Measurements from ENCODE around the gene NTNG1.
A peak's percentile ranks its signal among the peaks of the same experiment; 100 is the strongest.

The NTNG1 gene

DNA sequence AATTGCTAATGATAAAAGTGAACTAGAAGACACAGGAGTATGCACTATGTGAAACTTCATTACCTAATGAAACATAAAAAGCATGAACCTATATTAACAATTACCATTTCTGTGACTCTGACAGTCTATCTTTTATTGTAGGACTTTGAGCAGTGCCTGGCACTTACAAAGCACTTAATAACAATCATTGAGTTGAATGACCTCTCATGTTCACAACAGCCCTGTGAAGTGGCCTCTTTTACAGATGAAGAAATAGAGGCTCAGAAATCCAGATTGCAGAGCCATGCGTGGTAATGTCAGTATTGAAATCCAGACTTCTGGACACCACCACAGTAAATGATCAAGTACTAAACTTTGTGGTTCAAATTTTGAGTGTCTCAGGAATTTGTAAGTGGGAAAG lies 326.4 kb downstream of the NTNG1 start:
- DNase-seq = no peak
- intact Hi-C loops (cut with DNase I) = no loop called here

DNA sequence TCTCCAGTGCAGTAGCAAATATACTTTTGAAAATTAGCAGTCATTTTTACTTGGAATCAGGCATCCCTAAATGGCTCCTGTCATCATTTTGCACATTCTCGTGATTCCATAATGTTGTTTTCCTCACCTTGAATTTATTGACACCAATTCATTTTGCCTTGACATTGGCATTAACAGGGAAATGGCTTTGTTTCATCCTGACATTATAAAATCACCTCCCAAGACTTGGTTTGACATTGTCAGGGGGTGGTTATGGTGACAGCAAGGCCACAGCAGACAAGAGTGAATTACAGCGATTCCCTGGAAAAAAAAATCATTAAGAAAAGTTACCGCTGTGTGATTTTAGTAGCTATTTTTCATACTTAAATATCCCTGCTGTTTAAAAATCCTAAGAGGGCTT lies 327.0 kb downstream of the NTNG1 start:
- no peak for DNase-seq
- intact Hi-C loops (cut with DNase I) = no loop called here

DNA sequence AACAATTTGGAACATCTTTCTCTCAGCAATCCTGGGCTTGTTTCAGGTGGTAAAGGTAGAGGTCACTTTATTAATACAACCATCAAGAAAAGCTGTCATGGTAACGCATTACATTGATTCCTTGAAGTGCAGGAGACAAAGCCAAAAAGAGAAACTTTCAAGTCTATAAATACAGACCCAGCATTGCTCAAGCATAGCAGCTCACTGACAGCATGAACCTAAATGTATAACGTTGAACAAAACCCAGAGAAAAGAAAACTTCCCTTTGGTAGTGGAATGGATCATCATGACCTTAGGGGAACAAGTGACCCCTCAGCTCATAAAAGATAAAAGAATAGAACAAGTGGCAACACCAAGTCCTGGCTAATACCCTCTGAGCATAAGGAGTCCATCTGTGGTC lies 332.2 kb downstream of the NTNG1 start:
- no peak for DNase-seq
- intact Hi-C loops (cut with DNase I) = no loop called here

DNA sequence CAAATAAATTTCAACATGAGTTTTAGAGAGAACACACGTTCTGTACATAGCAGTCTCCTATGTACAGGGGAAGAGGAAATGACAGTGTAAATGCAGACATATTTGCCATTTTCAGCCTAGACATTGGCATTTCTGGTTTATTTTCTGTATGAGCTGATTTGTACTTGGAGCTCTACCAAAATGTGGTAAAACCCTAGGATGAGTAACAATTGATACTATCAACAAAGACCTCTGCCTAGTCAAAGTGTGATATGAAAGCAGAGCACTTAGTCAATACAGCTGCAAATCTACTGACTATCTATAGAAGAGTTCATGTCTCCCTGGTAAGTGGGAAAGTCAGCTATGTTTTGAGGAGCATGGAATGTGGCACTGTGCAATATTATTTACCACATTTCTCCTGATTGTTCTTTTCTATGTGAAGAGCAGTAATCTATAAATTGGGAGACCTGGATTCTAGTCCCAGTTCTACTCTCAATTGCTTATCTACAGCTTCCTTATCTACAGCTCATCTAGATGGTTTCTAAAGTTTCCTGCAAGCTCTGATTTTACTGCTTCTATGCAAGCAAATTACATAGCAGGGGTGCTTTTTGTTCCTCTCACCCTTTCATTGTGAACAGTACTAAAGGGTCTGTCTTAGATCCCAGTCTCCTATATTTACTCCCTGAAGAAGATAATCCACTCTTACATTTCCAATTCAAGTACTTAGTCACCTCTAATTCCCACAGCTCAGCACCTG lies 334.2 kb downstream of the NTNG1 start:
- no peak for DNase-seq
- intact Hi-C loops (cut with DNase I) = no loop called here

DNA sequence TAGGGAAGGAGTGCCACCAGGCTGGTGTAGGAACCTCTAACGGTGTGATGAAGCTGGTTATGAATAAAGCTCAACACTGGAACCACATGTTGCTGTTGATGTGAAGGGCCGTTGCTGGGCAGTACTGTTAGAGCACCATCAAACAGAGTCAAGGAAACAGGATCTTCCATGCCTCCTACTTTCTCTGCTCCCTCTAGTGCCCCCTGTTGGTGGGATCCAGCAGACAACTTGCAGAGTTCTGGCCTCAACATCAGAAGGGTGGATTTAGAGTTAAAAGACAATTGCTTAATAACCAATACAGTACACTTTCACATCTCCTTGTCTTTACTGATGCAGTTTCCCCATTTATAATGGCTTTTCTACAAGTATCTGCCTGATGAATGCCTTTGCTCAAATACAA lies 336.4 kb downstream of the NTNG1 start:
- DNase-seq = no peak
- intact Hi-C loops (cut with DNase I) = no loop called here

DNA sequence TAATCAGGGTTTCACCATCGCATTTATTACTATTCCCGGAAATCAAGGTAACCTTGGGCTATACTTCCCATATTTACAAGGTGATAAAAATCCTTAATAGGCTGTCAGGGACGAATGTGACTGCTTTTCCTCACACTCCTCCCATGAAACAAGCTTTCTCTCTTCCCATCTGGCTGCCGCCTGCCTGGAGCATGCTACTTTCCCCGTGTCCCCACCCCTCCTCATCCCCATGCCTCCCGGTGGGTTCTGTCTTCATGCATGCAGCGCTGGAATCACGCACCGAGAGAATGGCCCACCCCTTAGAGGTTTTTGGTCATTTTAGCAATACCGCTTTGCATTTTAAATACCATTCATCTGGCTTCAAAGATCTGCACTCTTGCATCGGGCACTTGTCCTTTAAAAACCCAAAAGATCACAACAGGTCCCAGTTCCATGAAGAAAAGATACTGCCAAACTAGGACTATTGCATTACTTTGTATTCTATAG lies 339.1 kb downstream of the NTNG1 start:
- DNase-seq = peak in 3 of 42 donors; percentile 5 to 30 (median 6)
- intact Hi-C loops (cut with DNase I) = no loop called here

DNA sequence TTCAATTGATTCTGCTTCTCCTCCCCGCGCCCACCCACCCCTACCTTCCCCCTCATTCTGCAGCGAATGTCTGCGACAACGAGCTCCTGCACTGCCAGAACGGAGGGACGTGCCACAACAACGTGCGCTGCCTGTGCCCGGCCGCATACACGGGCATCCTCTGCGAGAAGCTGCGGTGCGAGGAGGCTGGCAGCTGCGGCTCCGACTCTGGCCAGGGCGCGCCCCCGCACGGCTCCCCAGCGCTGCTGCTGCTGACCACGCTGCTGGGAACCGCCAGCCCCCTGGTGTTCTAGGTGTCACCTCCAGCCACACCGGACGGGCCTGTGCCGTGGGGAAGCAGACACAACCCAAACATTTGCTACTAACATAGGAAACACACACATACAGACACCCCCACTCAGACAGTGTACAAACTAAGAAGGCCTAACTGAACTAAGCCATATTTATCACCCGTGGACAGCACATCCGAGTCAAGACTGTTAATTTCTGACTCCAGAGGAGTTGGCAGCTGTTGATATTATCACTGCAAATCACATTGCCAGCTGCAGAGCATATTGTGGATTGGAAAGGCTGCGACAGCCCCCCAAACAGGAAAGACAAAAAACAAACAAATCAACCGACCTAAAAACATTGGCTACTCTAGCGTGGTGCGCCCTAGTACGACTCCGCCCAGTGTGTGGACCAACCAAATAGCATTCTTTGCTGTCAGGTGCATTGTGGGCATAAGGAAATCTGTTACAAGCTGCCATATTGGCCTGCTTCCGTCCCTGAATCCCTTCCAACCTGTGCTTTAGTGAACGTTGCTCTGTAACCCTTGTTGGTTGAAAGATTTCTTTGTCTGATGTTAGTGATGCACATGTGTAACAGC lies 339.9 kb downstream of the NTNG1 start:
- peak; percentile 11 to 75 (median 55) for DNase-seq
- intact Hi-C loops (cut with DNase I) = no loop called here

DNA sequence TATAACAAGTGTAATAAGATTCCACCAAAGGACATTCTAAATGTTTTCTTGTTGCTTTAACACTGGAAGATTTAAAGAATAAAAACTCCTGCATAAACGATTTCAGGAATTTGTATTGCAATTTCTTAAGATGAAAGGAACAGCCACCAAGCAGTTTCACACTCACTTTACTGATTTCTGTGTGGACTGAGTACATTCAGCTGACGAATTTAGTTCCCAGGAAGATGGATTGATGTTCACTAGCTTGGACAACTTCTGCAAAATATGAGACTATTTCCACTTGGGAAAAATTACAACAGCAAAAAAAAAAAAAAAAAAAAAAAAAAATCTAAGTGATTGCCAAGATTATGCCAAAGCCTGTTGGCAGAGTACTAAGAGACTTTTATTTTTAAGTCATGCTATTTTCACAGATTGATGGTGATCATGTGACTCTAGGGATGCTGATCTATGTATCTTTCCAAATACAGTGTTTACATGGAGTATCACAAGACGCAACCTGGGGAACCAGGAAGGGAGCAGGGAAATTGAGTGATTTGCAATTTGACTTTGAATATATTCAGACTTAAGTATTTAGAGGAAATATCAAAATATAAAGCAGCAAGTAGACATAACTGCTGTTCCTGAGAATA lies 341.0 kb downstream of the NTNG1 start:
- no peak for DNase-seq
- intact Hi-C loops (cut with DNase I) = no loop called here

DNA sequence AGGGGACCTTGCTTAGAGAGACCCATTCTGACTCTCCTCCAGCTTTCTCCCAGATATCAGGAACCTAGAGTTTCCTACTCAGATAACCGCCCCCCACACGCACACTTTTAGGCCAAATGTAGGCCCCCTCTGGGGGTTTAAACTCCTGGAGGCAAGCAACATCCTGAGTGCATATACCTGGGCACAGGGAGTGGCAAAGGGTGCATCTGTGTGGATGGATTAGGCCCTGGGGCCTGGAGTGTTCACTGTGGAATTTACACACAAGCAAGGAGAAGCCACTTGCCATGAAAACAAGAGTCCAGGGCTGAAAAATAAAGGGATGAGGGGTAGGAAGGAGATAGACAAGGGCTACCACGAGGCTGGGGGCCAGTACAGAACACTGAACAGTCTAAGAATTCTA lies 343.1 kb downstream of the NTNG1 start:
- intact Hi-C loops (cut with DNase I) = no loop called here

DNA sequence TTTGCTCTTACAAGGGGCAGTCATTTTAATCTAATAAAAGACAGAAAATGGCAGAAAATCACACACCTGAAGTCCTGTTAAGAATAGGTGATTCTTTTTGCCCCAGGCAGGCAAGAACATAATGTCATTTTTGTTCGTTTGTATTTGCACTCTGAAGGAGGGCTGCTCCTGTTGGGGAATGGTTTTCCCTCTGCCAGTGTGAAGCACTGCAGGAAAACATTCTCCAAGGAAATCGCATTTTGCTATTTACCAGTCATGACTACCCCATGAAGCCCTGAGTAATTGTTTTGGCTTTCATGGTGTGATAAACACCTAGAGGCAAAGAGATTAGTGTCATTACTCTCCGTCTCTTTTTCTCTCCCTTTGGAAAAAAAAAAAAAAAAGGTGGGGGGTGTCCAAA lies 345.5 kb downstream of the NTNG1 start:
- DNase-seq = no peak
- intact Hi-C loops (cut with DNase I) = no loop called here

More for the DNA sequence above, 343.1 kb downstream of the NTNG1 start:
- no peak for DNase-seq

DNA sequence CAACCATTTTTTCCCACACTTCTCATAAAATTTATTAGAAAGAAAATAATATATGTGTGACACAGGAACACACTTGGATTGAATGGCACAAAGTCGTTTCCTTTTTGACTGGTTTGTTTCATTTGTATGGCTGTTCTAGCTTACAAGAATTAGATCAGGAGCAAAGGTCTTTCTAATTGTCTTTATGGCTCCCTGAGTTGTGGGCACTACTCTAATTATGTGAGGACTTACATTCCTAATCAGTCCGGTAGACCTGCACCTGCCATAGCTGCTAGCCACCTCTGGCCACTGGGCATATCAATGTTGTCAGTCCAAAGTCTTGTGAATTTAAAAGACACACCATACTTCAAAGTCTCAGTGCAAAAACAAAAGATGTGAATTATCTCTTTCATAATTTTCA lies 346.7 kb downstream of the NTNG1 start:
- DNase-seq = no peak

DNA sequence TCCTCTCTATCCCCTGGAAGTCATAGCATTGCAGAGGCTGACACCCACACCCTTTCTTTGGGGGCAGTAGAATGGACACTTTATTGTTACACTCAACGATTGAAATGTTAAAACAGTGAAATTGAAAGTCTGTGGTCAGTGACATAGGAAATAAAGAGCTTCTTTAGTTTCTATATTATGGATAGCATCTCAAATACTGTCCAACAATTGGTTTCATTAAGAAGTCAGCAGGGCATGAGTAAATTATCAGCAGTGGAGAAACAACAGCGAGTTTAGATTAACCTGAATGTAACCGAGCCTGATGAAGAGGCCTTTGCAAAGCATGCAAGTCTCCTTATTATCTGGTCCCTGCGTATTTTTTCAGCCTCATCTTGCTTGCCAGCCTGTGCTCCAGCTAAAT lies 350.7 kb downstream of the NTNG1 start:
- intact Hi-C loops (cut with DNase I) = no loop called here
- DNase-seq = no peak

More for the DNA sequence above, 346.7 kb downstream of the NTNG1 start:
- intact Hi-C loops (cut with DNase I) = no loop called here

DNA sequence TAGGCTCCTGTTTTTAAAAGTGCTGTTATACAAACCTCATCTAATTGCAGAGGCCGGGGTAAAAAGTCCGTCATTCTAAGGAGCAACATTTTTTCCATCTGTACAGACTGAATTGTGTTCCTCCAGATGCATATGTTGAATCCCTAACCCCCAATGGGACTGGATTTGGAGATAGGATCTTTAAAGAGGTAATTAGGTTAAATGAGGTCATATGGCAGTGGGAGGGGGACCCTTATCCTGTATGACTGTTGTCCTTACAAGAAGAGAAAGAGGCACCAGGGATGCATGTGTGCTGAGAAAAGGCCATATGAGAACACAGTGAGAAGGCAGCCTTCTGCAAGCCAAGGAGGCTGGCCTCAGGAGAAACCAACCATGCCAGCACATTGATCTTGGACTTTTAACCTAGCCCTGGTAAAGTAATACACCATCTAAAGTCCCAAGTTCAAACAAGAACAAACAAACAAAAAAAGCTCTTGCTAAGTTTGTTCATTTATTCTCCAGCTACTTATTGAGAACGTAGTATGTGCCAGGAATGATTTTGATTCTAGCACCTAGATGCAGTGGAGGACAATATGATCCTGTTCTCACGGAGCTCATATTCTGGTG lies 352.4 kb downstream of the NTNG1 start:
- intact Hi-C loops (cut with DNase I) = no loop called here
- no peak for DNase-seq

DNA sequence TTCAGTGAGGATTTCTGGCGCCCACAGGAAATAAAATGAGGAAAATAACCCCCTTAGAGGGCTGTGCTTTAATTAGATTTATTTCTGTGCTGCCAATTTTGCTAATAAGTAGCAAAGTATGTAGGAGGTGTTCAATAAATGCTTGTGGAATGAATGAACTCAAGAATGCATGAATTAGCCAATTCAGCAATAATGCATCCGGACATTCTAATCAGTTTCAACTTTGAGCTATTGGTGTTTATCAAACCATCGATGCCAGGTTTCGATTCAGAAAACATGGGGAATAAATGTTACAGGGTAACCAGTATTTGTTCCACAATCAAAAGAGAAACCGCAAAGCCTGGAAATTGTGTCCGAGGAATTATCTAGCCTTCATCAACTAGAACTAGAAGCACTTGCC lies 353.2 kb downstream of the NTNG1 start:
- no peak for DNase-seq
- intact Hi-C loops (cut with DNase I) = no loop called here

DNA sequence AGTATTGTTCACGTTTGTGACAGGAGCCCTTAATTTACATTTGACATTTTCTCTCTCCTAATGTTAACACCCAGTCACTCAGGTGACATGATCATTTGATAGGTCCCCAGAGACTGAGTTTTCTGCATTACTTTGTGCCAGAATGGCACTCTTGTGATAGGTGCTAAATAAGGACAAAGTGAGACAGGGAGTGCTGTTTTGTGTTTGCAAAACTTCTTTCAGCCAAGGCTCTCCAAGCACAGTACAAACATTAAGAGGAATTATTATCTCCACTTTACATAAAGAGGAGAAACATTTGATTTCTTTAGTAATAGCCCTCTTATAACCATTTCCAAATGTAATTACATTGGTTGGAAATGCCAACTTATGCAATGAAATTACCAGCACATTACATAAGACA lies 355.2 kb downstream of the NTNG1 start:
- intact Hi-C loops (cut with DNase I) = no loop called here
- no peak for DNase-seq

DNA sequence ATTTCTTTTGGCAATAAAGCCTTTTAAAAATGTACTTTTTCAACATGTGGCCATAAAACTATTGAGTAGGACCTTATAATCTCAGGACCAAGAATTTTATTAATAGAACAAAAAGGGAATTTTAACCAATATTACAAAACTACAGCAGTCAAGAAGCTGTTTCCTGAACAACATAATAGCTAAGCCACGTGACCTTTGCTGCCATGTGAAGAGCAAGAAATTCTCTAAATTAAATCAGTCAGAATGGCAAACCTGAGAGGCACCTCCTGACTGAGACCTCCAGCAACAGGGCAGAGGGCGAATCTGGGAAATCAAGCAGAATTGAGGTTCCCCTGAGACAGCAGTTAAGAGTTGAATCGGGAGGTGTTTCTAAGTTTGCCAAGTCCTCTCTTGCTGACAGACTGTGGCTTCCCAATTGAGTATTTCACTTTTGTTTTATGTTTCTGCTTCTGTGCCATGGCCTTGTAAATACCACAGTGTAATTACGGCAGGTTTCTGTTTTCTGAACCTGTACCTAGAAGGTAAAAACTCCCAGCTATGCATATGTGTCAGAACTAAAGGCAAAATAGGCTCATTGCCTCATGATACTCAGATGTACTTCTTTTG lies 358.4 kb downstream of the NTNG1 start:
- intact Hi-C loops (cut with DNase I) = no loop called here
- DNase-seq = no peak

DNA sequence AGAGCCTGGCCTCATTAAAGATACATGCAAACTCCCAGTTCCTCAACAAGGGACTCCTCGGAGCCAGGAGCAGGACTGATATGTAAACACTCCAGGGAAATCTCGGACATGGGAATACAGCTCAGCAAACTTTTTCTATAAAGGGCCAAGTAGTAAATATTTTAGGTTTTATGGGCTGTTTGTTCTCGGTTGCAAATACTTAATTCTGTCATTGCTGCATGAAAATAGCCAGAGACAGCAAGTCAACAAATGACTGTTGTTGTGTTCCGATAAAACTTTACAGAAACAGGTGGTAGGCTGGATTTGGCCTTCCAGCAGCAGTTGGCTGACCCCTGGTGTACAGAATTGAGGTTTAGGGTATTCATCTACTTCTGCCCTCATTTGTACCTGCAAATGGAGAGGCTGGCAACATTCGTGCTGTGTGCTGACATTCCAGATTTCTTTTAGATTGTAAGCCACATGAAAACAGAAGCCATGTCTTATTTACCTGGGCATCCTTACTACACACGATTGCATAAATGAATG lies 360.3 kb downstream of the NTNG1 start:
- intact Hi-C loops (cut with DNase I) = no loop called here
- DNase-seq = no peak

DNA sequence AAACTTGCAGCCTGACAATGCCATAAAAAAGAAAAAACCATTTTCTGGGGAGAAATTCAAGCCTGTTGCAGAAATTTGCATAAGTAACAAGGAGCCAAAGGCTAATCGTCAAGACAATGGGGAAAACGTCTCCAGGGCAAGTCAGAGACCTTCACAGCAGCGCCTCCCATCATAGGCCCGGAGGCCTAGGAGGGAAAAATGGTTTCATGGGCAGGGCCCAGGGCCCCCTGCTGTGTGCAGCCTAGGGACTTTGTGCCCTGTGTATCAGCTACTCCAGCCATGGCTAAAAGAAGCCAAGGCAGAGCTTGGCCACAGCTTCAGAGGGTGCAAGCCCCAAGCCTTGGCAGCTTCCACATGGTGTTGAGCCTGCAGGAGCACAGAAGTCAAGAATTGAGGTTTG lies 369.5 kb downstream of the NTNG1 start:
- DNase-seq = no peak
- intact Hi-C loops (cut with DNase I) = no loop called here

DNA sequence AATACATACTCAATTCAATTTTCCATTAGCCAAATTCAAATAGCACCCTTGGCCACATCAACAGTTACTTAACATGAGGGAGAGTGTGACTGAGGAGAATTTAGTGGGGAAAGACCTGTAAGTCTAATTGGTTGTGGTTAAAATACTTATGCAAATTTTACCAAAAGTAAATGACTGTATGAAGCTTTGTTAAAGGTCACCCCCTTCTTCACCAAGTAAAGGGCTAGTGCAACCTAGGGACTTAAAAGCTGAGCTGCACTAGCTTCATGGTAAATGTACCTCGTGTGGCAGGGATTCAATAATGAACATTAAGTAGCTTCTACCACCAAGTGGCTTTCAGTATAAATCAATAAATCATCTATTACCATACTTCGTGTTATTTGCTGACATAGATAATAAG lies 372.0 kb downstream of the NTNG1 start:
- intact Hi-C loops (cut with DNase I) = no loop called here
- no peak for DNase-seq
